DMS114 treated with DMSO at 0.1 percent for 48 hours (cell line): Measurements from ENCODE around the gene ARFGAP1.
"Not testable (repeated sequence)": the region's sequence is repeated elsewhere in the genome, so short reads cannot be mapped to it uniquely, and the experiment has no call there.

Experiments
- DNase-seq: peaks from one replicate; lab custom pipeline; 2025; ENCODE audit not compliant: unreplicated experiment; lab: John Stamatoyannopoulos, UW

ARFGAP1 gene

DNA sequence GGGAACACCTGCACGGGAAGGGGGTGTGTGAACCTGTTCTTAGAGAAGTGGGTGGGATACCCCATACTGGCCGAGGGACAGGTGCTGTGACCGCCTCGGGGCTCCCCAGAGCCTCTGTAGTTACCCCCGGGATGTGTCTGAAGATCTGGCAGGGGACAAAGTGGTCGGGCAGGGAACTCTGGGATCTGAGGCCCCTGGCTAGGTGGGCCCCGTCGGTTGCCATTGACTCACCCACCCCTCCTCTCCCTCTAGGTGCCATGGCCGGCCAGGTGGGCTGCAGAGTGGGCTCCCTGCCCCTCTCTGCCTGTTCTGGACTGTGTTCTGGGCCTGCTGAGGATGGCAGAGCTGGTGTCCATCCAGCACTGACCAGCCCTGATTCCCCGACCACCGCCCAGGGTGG is 32.6 kb upstream of the ARFGAP1 start:
- no peak for DNase-seq

DNA sequence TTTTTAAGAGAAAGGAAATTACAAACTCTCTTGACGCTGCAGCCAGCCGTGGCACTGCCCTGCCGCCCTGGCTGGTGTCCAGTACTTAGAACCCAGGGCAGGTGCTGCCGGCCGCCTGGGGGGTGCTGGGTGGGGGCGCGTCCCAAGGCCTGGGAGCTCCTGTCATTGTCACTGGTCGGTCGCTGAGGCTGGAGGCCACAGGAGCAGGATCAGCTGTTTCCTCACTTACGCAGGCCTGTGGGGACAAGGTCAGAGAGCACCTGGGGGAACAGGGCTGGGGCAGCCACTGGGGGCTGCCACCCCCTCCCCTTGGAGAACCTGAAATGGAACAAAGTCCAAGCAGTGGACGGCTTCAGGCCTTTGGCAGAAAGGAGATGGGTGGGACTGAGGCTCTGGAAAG is 31.3 kb upstream of the ARFGAP1 start:
- DNase-seq = no peak

DNA sequence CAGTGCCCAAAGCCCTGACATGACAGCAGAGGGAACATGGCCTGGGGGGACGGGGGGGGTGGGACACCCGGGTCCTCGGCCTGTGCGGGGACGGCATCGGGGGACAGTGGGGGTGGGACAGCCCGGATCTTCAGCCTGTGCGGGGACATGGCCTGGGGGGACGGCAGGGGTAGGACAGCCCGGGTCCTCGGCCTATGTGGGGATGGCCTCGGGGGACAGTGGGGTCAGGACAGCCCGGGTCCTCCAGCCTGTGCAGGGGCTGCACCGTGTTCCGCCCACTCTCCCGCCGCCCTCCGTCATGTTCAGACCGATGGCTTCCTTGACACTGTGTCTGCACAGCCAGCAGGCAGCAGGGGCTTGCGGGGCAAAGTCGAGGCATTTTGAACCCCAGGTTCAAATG is 29.9 kb upstream of the ARFGAP1 start:
- DNase-seq = no peak

DNA sequence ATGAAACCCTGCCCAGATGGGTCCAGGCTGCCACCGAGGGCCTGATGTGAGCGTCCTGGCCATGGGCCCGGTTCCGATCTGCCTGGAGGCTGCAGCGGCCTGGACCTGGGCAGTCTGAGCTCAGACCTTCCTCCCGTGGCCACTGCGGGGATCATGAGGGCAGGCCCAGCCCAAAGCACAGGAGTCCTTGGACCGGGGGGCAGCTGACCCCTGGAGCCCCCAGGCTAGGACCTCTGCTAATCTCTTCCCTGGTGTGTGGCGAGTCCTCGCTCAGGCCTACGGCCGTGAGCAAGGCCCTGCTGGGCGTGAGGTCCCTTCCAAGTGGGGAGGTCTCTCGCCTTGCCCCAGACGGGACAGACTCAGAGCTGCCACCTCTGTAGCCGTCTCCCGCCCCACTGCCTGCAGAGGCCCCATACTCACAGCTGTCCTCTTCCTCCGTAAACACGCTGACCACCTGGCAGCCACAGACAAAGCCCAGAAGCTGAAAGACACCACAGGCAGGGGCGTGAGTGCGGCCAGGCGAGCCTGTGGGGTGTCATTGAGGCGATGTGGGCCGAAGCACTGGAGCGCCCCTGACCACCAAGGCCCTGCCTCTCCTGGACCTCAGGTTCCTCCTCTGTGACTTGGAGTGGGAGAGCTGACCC is 28.9 kb upstream of the ARFGAP1 start:
- no peak for DNase-seq

DNA sequence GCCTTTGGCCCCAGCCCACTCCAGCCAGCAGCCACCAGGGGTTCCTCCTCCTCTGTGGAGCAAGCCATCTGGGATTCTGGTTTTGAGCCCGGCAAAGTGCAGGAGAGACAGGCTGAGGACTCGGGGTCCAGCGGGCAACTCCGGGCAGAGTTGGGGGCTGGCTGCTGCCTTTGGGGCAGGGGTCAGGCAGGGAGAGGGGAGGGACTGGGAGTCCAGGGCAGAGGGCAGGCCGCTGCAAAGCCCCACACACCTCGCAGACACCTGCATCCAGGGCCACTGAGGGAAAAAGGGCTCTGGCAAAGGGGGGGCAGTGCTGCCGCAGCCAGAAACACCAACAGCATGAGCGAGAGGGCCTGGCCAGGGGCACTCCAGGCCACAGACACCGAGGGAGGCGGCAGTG is 28.1 kb upstream of the ARFGAP1 start:
- no peak for DNase-seq

DNA sequence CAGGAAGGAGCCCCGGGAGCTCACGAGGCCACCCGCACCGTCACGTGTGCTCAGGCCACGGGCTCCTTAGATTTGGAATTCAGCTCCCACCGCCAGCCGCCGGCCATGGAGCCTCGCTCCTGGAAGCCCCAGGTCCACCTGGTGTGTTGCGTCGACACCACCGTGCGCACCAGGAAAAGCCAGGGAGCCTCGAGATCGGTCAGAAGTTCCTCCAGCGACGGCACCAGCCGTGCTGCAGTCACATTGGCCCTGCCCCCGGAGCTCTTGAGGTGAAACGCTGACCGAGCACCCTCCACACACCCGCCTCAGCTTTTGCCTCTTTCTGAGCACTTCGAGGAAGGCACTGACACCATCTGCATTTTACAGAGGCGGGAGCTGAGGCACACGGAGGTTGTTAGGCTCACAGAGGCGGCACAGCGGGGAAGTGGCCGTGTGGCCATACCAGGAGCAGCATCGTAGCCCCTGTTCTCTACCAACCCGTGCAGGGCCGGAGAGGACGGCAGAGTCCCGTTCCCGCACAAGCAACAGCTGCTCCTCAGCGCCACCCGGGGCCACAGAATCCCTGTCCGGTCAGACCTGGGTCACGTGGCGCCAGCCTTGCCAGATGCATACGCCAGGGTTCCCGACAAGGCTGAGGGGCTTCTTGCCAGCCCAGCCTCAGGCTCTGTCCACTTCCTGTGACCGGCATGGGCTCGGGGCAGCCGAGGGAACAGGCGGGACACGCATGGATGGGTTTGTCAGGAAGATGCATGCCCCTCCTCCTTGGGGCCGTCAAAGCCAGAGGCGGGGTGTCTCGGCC is 25.9 kb upstream of the ARFGAP1 start:
- no peak for DNase-seq

DNA sequence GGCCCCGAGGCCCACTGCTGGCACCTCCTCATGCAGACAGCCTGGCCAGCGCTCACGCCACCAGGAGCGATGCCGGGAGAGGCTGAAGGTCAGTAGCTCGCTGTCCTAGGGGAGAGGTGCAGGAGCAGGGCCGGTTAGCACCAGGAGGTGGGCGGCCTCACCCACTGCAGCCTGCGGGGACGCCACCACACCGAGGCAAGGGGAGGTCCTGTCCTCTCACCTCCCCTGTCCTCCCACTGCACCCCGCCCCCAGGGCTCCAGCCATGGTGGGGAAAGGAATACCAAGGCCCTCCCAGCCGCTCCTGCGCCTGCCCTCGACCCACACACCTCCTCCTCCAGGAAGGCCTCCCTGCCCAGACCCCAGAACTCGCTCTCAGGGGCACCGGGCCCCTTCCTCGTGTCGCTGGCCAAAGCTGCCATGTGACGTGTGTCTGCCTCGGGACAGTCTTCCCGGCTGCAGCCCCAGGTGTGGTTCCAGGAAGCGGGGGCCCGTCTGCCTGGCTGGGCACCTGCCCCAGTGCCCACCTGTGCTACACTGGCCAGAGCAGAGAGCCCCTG is 24.9 kb upstream of the ARFGAP1 start:
- no peak for DNase-seq

DNA sequence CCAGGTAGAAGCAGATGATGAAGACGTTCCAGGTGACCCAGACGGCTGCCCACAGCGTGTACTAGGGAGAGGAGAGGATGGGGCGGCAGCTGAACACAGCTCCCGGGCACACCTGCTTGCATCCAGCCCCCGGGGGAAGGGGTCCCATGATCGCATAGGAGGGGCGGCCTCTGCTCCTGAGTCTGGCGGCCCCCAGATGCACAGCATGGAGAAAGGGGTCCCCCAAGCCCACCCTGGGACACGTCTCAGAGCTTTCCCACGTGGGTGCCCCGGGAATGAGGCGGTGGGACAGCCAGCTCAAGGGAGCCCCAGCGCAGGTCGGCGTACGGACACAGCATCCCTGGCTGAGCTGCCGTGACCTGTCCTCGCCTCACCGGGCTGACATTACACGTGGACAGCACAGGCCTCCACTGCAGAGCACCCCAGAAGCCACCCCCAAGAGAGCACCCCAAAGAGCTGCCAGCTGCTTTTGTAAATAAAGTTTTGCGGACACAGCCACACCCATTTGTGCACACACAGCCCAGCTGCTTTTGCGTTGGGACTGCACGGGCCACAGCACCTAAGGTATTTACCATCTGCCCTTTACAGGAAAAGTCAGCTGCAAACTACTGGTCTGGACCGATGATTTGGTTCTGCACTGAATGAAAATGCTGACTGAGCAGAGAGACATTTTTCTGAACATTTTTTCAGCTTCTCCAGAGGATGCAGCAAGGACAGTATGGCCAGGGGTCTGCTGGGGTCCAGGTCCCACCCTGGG is 23.6 kb upstream of the ARFGAP1 start:
- no peak for DNase-seq

DNA sequence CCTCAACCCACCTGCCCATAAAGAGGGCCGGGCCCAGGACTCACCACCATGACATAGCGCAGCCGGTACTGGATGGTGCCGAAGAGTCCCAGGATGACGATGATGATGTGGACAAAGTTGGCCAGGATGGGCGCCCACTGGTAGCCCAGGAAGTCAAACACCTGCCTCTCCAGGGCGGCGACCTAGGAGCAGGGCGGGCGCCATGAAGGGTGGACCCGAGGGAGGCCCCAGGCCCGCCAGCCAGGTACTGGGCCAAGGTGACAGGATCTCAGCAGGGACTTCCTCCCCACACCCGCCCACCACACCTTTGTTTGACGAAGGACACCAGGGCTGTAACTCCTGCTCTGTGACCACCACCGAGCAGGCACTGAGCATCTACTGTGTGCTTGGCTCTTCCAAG is 22.7 kb upstream of the ARFGAP1 start:
- DNase-seq = no peak

DNA sequence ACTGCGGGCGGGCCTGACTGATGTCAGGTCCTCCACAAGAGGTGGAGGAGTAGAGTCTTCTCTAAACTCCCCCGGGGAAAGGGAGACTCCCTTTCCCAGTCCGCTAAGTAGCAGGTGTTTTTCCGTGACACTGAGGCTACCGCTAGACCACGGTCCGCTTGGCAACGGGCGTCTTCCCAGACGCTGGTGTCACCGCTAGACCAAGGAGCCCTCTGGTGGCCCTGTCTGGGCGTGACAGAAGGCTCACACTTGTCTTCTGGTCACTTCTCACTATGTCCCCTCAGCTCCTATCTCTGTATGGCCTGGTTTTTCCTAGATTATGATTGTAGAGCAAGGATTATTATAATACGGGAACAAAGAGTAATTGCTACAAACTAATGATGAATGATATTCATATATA is 21.3 kb upstream of the ARFGAP1 start:
- DNase-seq = not testable (repeated sequence)

DNA sequence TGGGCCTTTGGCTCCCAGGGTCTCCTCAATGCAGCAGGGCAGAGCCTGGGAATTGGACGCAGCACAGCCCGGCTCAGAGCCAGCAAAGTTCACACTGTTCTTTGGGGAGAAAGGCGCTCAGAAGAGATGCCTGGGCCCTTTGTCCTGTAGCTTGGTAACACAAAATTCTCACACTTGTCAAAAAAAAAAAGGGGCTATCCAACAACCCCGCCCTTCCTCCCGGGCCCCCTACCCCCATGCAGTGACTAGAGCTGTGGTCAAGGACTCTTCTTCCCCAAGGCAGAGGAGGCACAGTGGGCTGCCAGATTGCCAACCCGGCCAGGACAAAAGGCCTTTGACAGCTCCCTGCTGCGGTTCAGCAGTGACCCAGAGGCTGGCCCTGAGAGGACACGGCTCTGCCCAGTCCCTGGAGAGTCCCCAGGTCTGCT is 20.3 kb upstream of the ARFGAP1 start:
- DNase-seq = no peak

DNA sequence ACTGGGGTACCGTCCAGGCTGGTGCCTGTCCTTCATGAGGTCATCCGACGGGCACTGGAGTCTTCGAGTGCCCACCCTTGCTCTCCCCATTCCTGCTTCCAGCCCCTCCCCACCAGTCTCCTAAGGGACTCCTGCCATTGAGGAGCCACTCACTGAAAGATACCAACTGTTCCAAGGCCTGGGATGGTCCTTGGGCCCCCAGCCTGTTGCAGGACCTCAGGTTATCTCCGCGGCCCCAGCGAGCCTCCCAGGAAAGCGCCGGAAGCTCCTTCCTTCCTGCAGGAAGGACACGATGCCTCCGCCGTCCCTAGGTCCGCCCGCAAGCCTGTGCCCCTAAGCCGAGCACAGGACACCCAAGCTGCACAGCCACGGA is 19.6 kb upstream of the ARFGAP1 start:
- DNase-seq = no peak

DNA sequence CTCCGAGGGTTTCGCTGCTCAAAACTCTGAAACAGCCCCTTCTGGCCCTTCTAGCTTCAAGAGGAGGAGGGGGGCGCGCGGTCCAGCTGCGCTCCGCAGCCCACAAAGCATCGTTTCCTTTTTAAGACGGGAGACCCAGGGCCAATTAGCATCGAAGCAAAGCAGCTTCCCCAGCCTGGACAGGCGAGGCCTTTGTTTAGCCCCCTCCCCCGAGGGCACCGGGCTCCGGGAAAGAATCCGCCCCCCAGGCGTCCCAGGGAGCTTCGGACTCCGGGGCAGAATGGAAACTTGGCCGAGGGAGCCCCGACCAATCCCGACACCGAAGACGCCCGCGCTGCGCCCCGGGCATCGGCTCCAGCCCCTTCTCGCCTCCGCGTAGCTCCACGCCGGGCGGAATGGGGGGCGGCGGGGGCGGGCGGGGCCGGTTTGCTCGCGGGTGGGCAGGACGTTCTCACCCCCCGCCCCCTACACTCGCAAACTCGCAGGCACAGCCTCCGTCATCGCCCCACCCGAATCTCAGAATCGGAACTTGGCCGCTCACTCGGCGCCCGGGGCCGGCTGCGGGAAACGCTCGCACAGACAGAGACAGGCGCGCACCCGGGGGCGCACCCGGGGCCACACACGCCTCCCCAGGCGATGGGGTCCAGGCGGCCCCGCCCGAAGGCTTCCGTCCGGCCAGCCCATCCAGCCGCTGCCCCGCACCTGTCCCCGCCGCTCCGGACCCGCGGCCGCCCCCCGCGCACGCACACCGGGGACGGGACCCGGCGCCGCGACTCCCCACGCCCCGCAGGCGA is 19.0 kb upstream of the ARFGAP1 start:
- no peak for DNase-seq

DNA sequence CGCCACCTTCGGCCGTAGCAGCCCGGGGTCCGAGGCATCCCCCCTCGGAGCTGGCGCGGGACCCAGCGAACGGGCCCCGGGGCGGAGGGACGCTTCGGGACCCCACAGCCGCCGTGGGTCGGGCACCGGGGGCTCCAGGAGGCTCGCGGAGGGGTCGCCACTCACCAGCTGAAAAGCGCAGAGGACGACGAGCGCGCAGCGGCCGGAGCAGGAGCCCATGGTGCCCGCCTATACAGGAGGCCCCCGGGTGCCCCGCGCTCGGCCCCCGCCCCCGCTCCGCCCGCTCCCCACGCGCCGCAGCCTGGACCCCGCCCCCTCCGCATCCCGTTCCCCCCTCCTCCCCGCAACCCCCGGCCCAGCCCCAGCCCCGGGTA is 18.4 kb upstream of the ARFGAP1 start, which contains the start of gene NKAIN4:
Gene NKAIN4 (minus strand): TSS at position 232 of the 374 bp plus-strand sequence. CDS start 13 bp downstream, at position 219.
- no peak for DNase-seq

DNA sequence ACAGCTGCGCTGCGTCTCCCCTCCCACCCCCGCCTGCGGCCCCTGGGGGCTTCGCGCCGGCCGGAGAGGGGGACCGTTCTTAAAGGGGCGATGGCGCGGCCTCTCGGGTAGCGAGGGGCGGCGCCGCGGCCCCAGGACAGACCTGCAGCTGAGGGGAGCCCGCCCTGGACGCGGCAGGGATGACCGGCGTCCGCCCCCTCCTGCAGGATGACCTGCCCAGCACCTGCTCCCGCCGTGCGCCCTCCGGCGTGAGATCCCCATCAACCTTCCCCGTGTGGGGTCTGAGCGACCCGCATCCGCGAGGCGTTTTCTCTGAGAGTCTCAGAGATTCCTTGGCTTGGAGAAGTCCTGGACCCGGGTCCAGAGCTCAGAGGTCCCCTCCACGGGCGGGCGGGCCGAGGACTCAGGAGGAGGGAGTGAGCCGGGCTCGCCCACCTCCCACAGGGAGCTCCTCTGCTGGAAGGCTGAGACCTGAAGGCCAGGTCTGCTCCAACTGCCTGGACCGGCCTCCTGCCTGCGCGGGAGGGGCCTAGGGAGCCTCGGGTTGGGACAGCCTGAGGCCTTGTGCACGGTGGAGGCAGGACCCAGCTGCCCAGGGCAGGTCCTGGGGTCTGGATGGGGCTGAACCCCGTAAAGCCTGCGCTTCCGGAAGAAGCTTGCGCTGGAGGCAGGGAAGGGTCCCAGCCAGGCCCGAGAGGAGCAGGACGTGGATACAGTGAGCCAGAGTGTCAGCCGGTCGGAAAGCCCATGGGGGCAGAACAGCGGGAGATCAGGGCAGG is 17.8 kb upstream of the ARFGAP1 start:
- DNase-seq = no peak

DNA sequence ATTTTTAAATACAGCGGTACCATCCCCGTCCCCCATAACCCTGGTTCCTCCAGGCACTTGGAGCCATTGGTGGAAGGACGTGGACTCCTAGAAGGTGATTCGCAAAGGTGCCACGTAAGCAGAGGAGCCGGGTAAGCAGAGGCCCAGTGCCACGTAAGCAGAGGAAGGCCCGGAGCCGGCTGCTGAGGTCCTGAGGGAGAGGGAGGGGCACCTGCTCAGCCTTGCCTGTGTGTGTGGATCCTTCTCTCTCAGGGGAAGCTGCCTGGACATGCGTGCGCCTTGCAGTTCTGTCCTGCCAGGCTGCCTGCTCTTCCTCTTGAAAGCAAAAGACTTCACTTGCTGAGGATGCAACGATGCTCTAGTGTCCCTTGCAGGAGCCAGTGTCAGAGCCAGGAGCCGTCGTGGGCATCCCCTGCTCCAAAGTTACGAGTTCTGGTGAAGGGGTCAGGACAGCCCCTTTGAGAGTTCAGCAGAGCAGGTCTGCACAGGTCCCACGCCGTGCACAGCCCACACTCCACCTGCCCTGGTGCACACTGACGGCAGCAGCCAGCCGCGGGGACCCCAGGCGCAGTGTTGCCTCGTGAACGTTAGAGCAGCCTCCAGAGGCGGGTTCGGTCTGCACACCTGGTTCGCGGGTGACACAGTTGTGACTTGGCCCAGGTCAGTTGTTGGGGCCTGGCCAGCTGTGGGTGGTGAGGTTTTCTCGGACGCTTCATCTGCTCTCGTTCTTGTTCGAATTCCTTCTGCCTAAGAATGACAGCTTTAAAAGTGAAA is 16.5 kb upstream of the ARFGAP1 start:
- DNase-seq = no peak

DNA sequence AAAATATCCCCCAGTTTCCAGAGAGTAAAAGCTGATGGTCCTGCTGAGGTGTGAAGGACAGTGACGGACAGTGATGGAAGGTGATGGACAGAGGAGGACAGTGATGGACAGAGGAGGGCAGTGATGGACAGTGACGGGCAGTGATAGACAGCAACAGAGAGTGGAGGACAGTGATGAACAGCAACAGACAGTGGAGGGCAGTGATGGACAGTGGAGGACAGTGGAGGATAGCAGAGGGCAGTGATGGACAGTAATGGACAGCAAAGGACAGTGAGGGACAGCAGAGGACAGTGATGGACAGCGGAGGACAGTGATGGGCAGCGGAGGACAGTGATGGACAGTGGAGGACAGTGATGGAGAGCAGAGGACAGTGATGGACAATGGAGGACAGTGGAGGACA is 15.7 kb upstream of the ARFGAP1 start:
- no peak for DNase-seq

DNA sequence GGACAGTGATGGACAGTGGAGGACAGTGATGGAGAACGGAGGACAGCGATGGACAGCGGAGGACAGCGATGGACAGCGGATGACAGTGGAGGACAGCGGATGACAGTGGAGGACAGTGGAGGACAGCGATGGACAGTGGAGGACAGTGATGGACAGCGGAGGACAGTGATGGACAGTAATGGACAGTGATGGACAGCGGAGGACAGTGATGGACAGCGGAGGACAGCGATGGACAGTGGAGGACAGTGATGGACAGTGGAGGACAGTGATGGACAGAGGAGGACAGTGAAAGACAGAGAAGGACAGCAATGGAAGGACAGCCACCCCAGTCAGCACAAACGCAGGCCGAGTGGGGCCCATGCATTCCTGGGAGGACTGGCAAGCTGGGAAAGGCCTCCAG is 15.0 kb upstream of the ARFGAP1 start:
- DNase-seq = no peak

DNA sequence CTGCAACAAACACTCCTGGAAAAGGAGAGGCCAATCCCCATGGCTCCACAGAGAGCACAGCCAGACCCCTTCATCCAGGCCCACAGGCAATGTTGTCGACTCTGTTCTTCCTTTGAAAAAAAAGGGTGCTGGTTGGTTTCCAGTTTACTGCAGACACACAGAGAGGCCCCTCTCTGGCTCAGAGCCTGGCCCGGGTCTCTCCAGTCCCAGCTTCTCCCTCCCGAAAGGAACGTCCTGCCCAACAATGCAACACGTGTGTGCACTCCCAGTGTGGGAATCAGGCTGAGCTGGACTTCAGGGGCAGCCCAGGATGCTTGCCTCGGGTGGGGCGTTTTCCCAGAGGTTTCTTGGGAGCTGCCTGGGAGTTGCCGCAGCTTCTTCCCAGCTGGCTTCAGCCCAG is 13.8 kb upstream of the ARFGAP1 start:
- DNase-seq = no peak
